ENCODE data around the gene KIAA1586. TPM values are rescaled to one million over a fixed set of nuclear protein-coding genes. Genes with fewer than 3 reads are reported as not detected.
"Not testable (repeated sequence)": the region's sequence is repeated elsewhere in the genome, so short reads cannot be mapped to it uniquely, and the experiment has no call there.

The KIAA1586 gene
- total RNA-seq, 3 donors from 2014 or later = 3.2 to 14.1 (median 5.4) TPM

DNA sequence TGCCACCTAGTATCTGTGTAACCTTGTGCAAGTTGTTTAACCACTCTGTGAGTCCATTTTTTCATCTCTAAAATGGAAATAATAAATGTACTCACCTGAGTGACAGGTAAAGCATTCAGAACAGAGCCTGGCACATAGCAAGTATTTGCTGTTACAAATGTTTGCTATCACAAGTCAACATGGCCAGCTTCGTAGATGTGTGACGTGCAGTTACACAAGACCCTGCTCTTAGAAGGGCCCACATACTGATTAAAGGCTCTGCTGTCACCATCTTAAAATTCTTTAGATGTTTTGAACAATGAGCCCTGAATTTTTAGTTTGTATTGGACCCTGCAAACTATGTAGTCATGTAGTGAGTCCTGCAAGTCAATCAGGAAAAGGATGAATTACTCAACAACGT lies 40.4 kb upstream of the KIAA1586 start:
- ATAC-seq = no peak

DNA sequence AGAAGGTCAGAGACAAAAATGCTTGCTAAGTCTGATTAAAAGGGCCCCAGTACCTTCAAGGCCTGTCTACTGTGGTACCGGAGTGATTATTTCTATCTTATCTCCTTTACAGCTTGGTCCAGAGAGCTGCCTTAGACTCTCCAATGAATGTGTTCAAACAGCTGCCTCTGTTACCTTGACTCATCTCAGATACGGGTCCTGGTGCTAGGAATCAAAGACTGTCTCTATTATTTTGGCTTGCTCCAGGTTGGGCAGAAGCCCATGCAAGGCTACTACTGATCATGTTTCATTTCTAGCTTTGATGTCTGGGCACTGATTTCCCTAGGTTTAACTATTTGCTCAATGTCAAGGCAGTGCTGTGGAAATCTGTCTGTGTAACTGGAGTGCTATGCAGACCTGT lies 38.4 kb upstream of the KIAA1586 start:
- H3K4me3 ChIP-seq; H3K9me3 ChIP-seq; DNase-seq; H3K4me1 ChIP-seq (ENCODE audit: low read depth); intact Hi-C loops (cut with DNase I, micrococcal nuclease); H3K36me3 ChIP-seq (ENCODE audit: low read depth); ATAC-seq: not testable (repeated sequence)

More for the DNA sequence above, 40.4 kb upstream of the KIAA1586 start:
- intact Hi-C loops (cut with DNase I, micrococcal nuclease) = no loop called here
- no peak for TF ChIP-seq CTCF (IDR thresholded peaks at IDR 0.05)
- H3K9me3 ChIP-seq = no peaks in the 10 kb centered on the region
- no peak overlapping the region for H3K4me3 ChIP-seq
- no peaks in the 10 kb centered on the region for H3K4me1 ChIP-seq (ENCODE audit: low read depth)
- H3K36me3 ChIP-seq (ENCODE audit: low read depth) = no peaks in the 10 kb centered on the region
- DNase-seq = no peak

- intact Hi-C loops (cut with DNase I, micrococcal nuclease) = loop anchor here in 1 of 2 donors (10.0 kb wide), 1 partner anchor 109 kb away; no protein-coding TSS in a partner anchor
- ATAC-seq = no peak
Measured at GRCh38 chr6:57013521-57013926, 33.0 kb upstream of the KIAA1586 start.

GRCh38 chr6:57017069-57017468 lies 29.4 kb upstream of the KIAA1586 start:
- H3K4me1 ChIP-seq (ENCODE audit: low read depth) = no peaks in the 10 kb centered on the region
- no peak for ATAC-seq
- no peak overlapping the region for H3K4me3 ChIP-seq
- TF ChIP-seq CTCF (IDR thresholded peaks at IDR 0.05) = no peak
- intact Hi-C loops (cut with DNase I, micrococcal nuclease) = loop anchor here in 1 of 2 donors (10.0 kb wide), 1 partner anchor 112 kb away; no protein-coding TSS in a partner anchor
- no peaks in the 10 kb centered on the region for H3K36me3 ChIP-seq (ENCODE audit: low read depth)
- no peak for DNase-seq
- H3K9me3 ChIP-seq = no peaks in the 10 kb centered on the region

More at GRCh38 chr6:57013521-57013926, 33.0 kb upstream of the KIAA1586 start:
- Histone ChIP-seq H3K4me3 (no peak overlapping the region), H3K36me3 (ENCODE audit: low read depth) (no peaks in the 10 kb centered on the region), H3K9me3 (no peaks in the 10 kb centered on the region), H3K4me1 (ENCODE audit: low read depth) (no peaks in the 10 kb centered on the region)
- TF ChIP-seq CTCF (IDR thresholded peaks at IDR 0.05) = no peak
- DNase-seq = no peak

DNA sequence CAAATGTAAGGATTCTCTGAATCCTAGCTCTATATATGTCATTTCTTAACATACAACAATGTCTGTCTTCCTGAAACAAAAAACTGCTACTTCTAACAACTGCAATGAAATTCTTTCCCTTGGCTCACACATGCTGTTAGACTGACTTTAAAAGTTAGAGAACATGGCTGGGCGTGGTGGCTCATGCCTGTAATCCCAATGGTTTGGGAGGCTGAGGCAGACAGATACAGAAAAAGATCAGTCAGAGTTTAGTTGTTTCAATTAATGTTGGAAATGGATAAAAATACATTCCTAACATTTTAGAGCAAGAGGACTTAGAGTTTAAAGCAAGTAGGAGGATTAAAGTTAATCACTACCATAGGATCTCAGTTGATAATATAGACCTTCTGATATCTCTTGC lies 28.7 kb upstream of the KIAA1586 start:
- Histone ChIP-seq H3K9me3 (no peaks in the 10 kb centered on the region), H3K36me3 (ENCODE audit: low read depth) (no peaks in the 10 kb centered on the region), H3K4me3 (no peak overlapping the region), H3K4me1 (ENCODE audit: low read depth) (no peaks in the 10 kb centered on the region)
- no peak for ATAC-seq
- TF ChIP-seq CTCF (IDR thresholded peaks at IDR 0.05) = no peak
- DNase-seq = no peak
- intact Hi-C loops (cut with DNase I, micrococcal nuclease) = loop anchor here in 1 of 2 donors (10.0 kb wide), 1 partner anchor 113 kb away; no protein-coding TSS in a partner anchor

DNA sequence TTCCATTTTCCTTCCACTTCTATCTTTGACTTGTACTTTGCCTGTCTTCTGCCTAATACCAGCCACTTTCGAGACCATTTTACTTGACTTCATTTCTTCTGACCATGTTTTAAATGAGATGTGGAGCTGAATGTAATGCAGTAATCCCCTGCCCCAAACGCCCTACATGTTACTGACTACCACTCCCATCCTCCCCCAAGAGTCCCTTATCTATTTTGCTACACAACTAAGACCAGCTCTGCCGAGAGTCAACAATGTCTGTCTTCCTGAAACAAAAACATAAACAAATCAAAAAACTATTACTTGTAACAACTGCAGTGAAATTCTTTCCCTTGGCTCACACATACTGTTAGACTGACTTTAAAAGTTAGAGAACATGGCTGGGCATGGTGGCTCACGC lies 27.1 kb upstream of the KIAA1586 start:
- intact Hi-C loops (cut with DNase I, micrococcal nuclease) = loop anchor here in 1 of 2 donors (10.0 kb wide), 1 partner anchor 115 kb away; no protein-coding TSS in a partner anchor
- H3K36me3 ChIP-seq (ENCODE audit: low read depth) = no peaks in the 10 kb centered on the region
- no peak for TF ChIP-seq CTCF (IDR thresholded peaks at IDR 0.05)
- peaks cover 7% of the 10 kb centered on the region for H3K9me3 ChIP-seq
- DNase-seq = no peak
- H3K4me1 ChIP-seq (ENCODE audit: low read depth) = no peaks in the 10 kb centered on the region
- ATAC-seq = no peak
- no peak overlapping the region for H3K4me3 ChIP-seq

Measured in mucosa of descending colon (tissue), 3 donors.